Suprapubic skin (tissue), 4 donors: Measurements from ENCODE around the gene P2RY2. TPM values are rescaled to one million over a fixed set of nuclear protein-coding genes. Genes with fewer than 3 reads are reported as not detected.
A peak's percentile ranks its signal among the peaks of the same experiment; 100 is the strongest.

Experiments
- DNase-seq, 2 donors: peaks; one replicate each; pipeline ENCODE4 v3.0.0-alpha.2; 2019; ENCODE audit warnings: low spot score in 2 of 2
- H3K27ac ChIP-seq: fragments of 200-600 bp; sonication (generic); one replicate; pipeline ENCODE4 v1.5.1; 2019
- H3K27me3 ChIP-seq: fragments of 200-600 bp; sonication (generic); one replicate; pipeline ENCODE4 v1.5.1; 2019
- H3K36me3 ChIP-seq: fragments of 200-600 bp; sonication (generic); one replicate; pipeline ENCODE4 v1.5.1; 2019
- H3K4me1 ChIP-seq: fragments of 200-600 bp; sonication (generic); one replicate; pipeline ENCODE4 v1.5.1; 2019
- H3K4me3 ChIP-seq: fragments of 200-600 bp; sonication (generic); one replicate; pipeline ENCODE4 v1.5.1; 2019; ENCODE audit warnings: mild to moderate bottlenecking
- H3K9me3 ChIP-seq: fragments of 200-600 bp; sonication (generic); one replicate; pipeline ENCODE4 v1.5.1; 2019
- CTCF ChIP-seq, 2 donors: fragments of 200-600 bp in 1 of 2; fragments of 450-650 bp in 1 of 2; sonication (generic) in 1 of 2; IDR thresholded peaks; one replicate each; pipeline ENCODE4 v1.5.1; 2016 to 2019; ENCODE audit warnings: antibody characterized with exemption in 2 of 2, mild to moderate bottlenecking in 1 of 2, moderate library complexity in 1 of 2
- EP300 ChIP-seq: sonication (generic); formaldehyde crosslinking; IDR thresholded peaks from one replicate; pipeline ENCODE4 v1.6.1; 2017; ENCODE audit warnings: antibody characterized with exemption
- POLR2A ChIP-seq, 2 donors: fragments of 450-650 bp; IDR thresholded peaks; one replicate each; pipeline ENCODE4 v1.6.1; 2017; ENCODE audit warnings: antibody characterized with exemption in 2 of 2, mild to moderate bottlenecking in 2 of 2, moderate library complexity in 2 of 2
- POLR2AphosphoS5 ChIP-seq, 3 donors: sonication (generic); formaldehyde crosslinking; IDR thresholded peaks; one replicate each; pipeline ENCODE4 v1.6.1; 2017; ENCODE audit warnings: antibody characterized with exemption in 3 of 3
- WGBS: methylation state at CpG from one replicate; pipeline ENCODE4 v1.1.5; 2018; 5-methylcytosine and 5-hydroxymethylcytosine counted together
- total RNA-seq, 4 donors: library from RNA; depleted of rRNA; stranded (reverse); fragments of >200 nt; gene quantifications; one replicate each; pipeline ENCODE4 v1.1.0, GENCODE V29; 2016

P2RY2 gene
- total RNA-seq, 4 donors from 2014 or later = 5.5 to 15.9 (median 12.8) TPM

GRCh38 chr11:73176874-73177155 lies 41.3 kb upstream of the P2RY2 start:
- Histone ChIP-seq H3K27ac (peak overlapping the region; percentile 56), H3K4me3 (no peak overlapping the region), H3K4me1 (peaks cover 28% of the 10 kb centered on the region), H3K36me3 (no peaks in the 10 kb centered on the region), H3K27me3 (no peaks in the 10 kb centered on the region), H3K9me3 (no peaks in the 10 kb centered on the region)
- TF ChIP-seq CTCF (IDR thresholded peaks at IDR 0.05) (no peak), POLR2AphosphoS5 (IDR thresholded peaks at IDR 0.05) (no peak), POLR2A (IDR thresholded peaks at IDR 0.05) (no peak), EP300 (no peak)
- WGBS = 63% methylated on average over 1 of the region's 1 CpG
- no peak for DNase-seq

GRCh38 chr11:73177380-73177777 lies 40.7 kb upstream of the P2RY2 start:
- H3K4me3 ChIP-seq = no peak overlapping the region
- H3K27ac ChIP-seq = peak overlapping the region; percentile 56
- no CpG with 5 or more reads among the region's 3 CpGs for WGBS
- H3K4me1 ChIP-seq = peaks cover 28% of the 10 kb centered on the region
- no peak for DNase-seq
- TF ChIP-seq CTCF (IDR thresholded peaks at IDR 0.05) (no peak), POLR2A (IDR thresholded peaks at IDR 0.05) (no peak), EP300 (no peak), POLR2AphosphoS5 (IDR thresholded peaks at IDR 0.05) (no peak)
- no peaks in the 10 kb centered on the region for H3K9me3 ChIP-seq
- H3K27me3 ChIP-seq = no peaks in the 10 kb centered on the region
- no peaks in the 10 kb centered on the region for H3K36me3 ChIP-seq

DNA sequence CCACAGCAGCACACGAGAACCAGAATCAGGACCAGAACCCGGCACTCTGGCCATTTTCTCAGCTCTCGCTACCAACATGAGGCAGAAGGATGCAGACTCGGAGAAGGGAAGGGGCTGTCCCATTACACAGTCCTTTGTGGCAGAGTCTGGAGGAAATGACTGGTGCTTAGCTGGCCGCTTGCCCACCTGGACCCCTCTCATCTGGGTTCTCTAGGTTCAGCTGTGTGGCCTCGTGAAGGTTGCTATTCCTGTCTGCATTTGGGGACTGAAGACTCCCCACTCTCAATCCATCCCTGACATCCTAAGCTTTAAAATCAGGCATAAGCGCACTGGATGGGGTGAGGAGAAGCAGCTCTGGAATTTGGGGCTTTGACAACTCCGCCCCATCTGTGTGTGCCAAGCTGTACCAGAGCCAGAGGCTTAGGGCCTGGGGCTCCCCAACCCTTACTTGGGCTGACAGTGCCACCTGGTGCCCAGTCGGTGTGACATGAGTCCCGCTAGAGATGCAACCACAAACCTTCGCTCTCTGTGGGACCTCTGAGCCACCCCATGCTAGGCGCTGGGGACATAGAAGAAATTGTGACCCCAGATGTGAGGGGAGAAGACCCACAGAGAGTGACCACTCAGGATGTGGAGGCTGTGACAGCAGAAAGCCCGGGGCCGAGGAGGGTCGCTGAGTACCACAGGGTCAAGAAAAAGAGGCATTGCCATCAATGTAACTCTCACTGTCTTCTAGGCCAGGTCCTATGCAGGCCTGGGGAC lies 40.1 kb upstream of the P2RY2 start:
- 29% methylated on average over 12 of the region's 15 CpGs for WGBS
- H3K4me3 ChIP-seq = no peak overlapping the region
- DNase-seq = peak; percentile 88 to 92

DNA sequence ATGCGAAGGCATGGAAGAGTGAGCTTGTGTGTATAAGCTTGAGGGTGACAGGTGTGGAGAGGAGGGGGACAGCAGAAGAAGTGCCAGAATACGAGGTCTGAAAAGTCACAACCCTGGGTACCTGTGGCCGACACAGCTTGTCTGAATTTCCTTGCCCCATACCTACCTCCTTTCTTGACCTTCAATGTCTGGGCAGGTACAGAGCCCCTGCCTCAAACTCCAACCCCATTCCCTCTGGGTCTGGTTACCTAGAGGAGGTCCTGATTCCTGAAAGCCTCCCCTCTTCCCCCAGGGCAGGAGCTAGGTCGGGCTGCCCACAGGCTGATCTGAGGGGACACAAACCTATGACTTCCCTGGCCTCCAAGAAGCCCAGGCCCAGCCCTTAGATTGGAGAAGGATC lies 39.4 kb upstream of the P2RY2 start:
- no peak for DNase-seq
- no peak overlapping the region for H3K27ac ChIP-seq
- no peaks in the 10 kb centered on the region for H3K9me3 ChIP-seq
- no peak for TF ChIP-seq CTCF (IDR thresholded peaks at IDR 0.05)
- no peak for TF ChIP-seq POLR2A (IDR thresholded peaks at IDR 0.05)
- no peak for TF ChIP-seq EP300
- no peak for TF ChIP-seq POLR2AphosphoS5 (IDR thresholded peaks at IDR 0.05)
- no peak overlapping the region for H3K4me3 ChIP-seq
- no peaks in the 10 kb centered on the region for H3K36me3 ChIP-seq
- H3K27me3 ChIP-seq = no peaks in the 10 kb centered on the region
- WGBS = 92% methylated on average over 4 of the region's 4 CpGs
- peaks cover 34% of the 10 kb centered on the region for H3K4me1 ChIP-seq

More for the DNA sequence above, 40.1 kb upstream of the P2RY2 start:
- H3K27ac ChIP-seq = peak overlapping the region; percentile 56
- H3K4me1 ChIP-seq = peaks cover 31% of the 10 kb centered on the region
- H3K27me3 ChIP-seq = no peaks in the 10 kb centered on the region
- TF ChIP-seq CTCF (IDR thresholded peaks at IDR 0.05) = peak; percentile 71 to 72
- TF ChIP-seq EP300 = no peak
- TF ChIP-seq POLR2AphosphoS5 (IDR thresholded peaks at IDR 0.05) = no peak
- TF ChIP-seq POLR2A (IDR thresholded peaks at IDR 0.05) = no peak
- H3K36me3 ChIP-seq = no peaks in the 10 kb centered on the region
- H3K9me3 ChIP-seq = no peaks in the 10 kb centered on the region

GRCh38 chr11:73182824-73183321 lies 35.2 kb upstream of the P2RY2 start:
- no peaks in the 10 kb centered on the region for H3K36me3 ChIP-seq
- no peak overlapping the region for H3K27ac ChIP-seq
- WGBS = 56% methylated on average over 3 of the region's 3 CpGs
- peaks cover 40% of the 10 kb centered on the region for H3K4me1 ChIP-seq
- H3K27me3 ChIP-seq = no peaks in the 10 kb centered on the region
- H3K9me3 ChIP-seq = no peaks in the 10 kb centered on the region
- TF ChIP-seq POLR2AphosphoS5 (IDR thresholded peaks at IDR 0.05) (no peak), POLR2A (IDR thresholded peaks at IDR 0.05) (no peak), CTCF (IDR thresholded peaks at IDR 0.05) (no peak), EP300 (no peak)
- DNase-seq = peak in 1 of 2 donors; percentile 32
- no peak overlapping the region for H3K4me3 ChIP-seq
